Measurements from ENCODE around the gene MAP7D2.

MAP7D2 gene

GRCh38 chrX:20038966-20039365 is 77.7 kb downstream of the MAP7D2 start:
- DNase-seq (ENCODE audit: low spot score), result no peak

DNA sequence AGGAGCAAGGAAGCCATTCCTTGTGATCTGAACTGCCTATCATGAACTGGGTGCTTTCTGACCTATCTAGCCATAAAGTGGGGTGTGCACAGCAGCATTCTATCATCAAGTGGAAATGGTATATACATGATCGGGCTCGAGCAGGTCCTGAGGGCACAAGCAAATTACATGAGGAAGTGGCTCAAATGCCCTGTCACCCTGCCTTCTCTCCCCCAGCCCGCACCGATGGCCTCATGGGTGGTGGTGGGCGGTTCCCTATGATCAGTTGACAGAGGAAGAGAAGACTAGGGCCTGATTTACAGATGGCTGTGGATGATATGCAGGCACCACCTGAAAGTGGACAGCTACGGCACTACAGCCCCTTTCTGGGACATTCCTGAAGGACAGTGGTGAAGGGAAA is 79.5 kb downstream of the MAP7D2 start:
- no peak for DNase-seq (ENCODE audit: low spot score)

DNA sequence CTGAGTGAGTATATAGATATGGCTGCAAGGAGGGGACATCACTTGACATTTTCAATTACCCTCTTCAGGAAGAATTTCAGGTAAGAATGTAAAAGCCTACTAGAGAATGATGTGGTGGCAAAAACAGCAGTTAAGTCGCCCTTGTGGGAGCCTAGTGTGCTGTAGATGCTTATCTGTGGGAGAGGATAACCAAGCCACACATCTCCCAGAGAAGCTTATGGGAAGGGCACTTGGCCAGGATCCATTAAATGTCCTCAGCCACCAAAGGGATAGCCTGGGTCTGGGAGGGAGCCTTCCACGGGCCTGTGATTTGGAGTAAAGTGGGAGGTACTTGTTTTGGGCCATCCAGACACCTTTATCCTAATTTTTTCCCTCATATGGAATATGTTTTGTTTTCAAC is 84.5 kb downstream of the MAP7D2 start:
- DNase-seq (ENCODE audit: low spot score), result peak; percentile 1

DNA sequence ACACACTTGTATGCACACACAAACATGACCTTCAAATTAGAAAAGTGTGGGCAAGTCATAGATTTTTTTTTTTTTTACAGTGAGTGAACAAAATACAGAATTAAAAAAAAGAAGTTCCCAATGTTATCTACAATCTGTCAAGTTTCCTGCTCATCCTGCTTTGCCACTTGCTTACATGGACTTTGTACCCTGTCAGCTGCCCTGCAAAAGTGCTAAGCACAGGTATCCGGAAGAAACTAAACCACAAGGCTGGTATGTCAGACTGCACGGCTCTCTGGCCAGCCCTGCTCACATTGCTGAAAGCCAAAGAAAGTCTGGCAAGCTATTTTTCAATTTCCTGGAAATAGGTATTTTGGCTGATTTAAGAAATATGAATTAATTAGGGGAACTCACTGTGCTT is 87.0 kb downstream of the MAP7D2 start:
- DNase-seq (ENCODE audit: low spot score), result peak; percentile 65

- DNase-seq (ENCODE audit: low spot score), result no peak
These were observed 88.1 kb downstream of the MAP7D2 start for GRCh38 chrX:20028588-20028987.

- DNase-seq (ENCODE audit: low spot score), result peak; percentile 28
These were observed 90.4 kb downstream of the MAP7D2 start for GRCh38 chrX:20026278-20026677.

DNA sequence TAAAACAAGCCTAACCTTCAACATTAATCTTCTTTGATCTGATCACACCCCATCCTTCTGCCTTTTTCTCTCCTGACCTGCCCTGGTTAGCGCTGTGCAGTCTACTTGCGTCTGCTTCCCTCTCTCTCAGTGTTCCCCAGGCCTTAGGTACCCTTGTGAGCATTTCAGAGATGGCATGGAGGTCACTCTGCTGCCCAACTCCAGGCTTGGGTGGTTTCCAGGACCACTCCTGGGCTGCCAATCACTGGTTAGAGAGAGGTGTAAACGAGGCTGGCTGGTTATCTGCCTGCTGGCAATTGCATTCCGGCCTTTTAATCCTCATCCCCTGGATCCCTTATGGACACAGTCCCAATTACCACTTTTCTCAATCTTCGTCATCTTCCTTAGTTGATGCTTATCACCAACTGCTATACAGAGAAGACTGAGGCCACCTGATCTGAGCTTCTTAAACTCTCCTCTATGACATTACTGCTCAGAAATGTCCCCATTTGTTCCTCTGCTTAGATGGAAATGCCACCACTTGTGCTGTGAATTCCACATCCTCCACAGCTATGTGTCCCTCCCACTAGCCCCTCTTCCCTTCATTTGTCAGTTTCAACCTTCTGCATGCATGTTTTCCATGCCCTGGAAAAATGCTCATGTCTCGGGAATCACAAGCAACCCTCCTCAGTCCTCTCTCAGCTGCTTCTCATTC is 96.9 kb downstream of the MAP7D2 start:
- no peak for DNase-seq (ENCODE audit: low spot score)

DNA sequence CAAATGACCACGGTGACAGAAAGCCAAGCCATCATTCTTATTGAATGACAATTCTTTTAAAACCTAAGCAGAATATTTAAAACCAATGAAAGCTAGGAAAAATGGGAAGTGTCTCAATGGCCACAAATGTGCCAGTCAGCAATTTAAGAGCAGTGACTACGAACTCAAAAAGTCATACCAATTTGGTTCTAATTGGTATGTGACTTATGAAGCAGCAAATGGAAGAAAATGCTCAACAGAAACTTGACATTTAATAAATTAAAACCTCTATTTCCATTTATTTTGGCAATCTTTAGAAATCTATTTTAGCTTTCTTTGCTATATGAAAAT is 100.1 kb downstream of the MAP7D2 start:
- DNase-seq (ENCODE audit: low spot score), result no peak

- no peak for DNase-seq (ENCODE audit: low spot score)
These were observed 100.6 kb downstream of the MAP7D2 start for GRCh38 chrX:20015945-20016615.

- DNase-seq (ENCODE audit: low spot score), result no peak
These were observed 101.3 kb downstream of the MAP7D2 start for GRCh38 chrX:20015422-20015821.

- DNase-seq (ENCODE audit: low spot score), result no peak
These were observed 105.1 kb downstream of the MAP7D2 start for GRCh38 chrX:20011608-20012007.

DNA sequence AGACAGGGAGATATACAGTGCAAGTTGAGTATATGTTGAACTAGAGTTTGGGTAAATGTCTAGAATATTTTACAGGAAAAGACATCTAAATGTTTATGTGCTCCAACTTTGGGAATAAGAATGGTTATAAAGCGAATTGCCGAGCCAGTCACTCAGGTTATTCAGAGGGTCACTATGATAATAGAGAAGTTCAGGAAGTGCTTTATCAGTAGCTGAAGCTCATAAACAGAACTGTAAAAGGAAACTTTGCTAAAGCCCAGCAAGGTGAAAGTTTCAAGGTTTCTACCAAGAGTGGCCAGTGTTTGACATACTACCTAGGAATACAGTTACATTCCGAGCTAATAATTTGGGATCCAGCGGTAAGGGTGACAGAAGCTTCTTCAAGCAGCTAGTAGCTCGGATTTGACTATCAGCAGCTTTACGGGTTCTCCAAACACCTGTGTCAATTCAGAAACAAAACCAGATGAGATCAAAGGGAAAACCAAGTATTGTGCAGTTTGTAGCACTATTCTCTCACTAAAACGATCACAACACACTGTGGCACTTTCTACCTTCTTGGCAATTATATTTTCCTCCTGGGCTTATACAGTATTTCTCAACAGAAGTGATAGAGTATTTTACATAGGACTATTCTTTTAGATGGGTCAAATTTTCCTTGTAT is 108.6 kb downstream of the MAP7D2 start:
- no peak for DNase-seq (ENCODE audit: low spot score)

DNA sequence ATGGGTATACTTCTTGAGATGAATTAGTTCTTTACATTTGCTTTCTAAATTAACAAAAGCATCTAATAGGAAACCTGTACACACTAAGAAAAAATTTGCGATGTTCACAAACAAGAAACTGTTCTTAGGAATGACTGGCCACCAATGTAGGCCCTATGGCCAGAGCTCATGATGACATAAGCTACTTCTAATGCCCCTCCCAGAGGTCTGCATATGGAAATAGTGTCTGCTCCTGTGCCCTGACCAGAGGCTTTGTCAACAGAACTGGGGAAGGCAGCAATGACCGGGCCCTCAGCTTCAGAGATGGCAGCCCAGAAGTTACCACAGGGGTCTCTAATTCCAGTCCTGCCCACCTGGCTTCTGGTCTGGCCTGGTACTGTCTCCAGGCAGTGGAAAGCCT is 110.8 kb downstream of the MAP7D2 start:
- DNase-seq (ENCODE audit: low spot score), result no peak

DNA sequence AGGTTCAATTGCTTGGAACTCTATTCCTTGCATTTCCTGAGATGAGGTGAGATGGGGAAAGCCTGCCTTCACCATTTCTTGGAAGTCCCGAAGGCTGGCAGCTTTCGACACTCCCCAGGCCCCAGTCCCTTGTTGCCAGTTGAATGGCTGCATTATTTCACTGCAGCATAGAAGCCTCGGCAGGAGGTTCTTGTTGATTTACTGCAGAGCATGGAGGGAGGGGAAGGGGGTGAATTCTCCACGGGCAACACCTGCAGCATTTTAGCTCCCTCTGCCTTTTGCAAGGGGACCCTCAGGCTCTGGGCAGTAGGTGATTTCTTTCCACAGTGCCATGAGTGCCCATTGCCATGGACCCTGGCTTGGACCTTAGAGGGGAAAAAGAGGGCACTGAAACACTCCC is 115.1 kb downstream of the MAP7D2 start:
- DNase-seq (ENCODE audit: low spot score), result no peak

DNA sequence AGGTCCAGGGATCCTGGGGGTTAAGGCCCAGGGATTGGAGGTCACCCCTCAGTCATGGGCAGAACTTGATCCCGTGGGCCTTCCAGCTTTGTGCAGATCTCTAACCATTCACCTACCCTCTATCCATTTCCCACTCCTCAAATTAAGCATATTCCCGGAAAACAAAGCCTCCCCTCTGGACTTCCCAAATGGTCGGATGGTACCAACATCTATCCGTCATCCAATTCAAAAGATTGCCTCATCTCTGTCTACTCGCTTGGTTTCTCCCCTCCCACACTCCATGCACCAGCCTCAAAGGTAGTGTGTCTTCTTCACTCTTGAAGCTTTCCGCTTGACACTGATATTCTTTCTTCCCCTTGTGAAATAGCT is 125.4 kb downstream of the MAP7D2 start:
- no peak for DNase-seq (ENCODE audit: low spot score)

- DNase-seq (ENCODE audit: low spot score), result peak; percentile 84
These were observed 126.0 kb downstream of the MAP7D2 start, which contains the start of gene BCLAF3 for GRCh38 chrX:19990556-19991349. Gene BCLAF3, minus strand, starts transcription at chrX:19991061. Its CDS starts 20,797 bp downstream, at chrX:19970264.

- DNase-seq (ENCODE audit: low spot score), result no peak
These were observed 126.6 kb downstream of the MAP7D2 start for GRCh38 chrX:19990151-19990555.

DNA sequence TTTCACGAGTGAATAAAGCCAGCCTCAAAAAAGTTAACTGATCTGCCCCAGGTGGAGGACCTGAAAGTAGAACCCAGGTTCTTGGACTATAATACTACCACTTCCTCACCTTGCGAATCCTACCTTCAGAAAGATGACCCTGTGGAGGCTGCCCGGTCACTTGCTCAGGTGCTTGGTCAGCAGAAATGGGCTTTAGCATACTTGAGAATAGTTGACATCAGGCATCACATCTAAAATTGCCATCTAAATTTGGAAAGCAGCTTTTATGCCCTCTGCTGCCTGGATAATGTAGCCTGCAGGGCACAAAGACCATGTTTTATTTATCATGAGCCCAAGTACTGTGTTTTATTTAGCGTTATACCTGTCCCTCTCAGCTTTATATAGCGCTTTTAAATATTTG is 128.9 kb downstream of the MAP7D2 start:
- no peak for DNase-seq (ENCODE audit: low spot score)

- no peak for DNase-seq (ENCODE audit: low spot score)
These were observed 130.2 kb downstream of the MAP7D2 start for GRCh38 chrX:19986531-19986930.

GRCh38 chrX:19981947-19982346 is 134.8 kb downstream of the MAP7D2 start:
- DNase-seq (ENCODE audit: low spot score), result no peak

GRCh38 chrX:19975845-19976244 is 140.9 kb downstream of the MAP7D2 start:
- no peak for DNase-seq (ENCODE audit: low spot score)

DNA sequence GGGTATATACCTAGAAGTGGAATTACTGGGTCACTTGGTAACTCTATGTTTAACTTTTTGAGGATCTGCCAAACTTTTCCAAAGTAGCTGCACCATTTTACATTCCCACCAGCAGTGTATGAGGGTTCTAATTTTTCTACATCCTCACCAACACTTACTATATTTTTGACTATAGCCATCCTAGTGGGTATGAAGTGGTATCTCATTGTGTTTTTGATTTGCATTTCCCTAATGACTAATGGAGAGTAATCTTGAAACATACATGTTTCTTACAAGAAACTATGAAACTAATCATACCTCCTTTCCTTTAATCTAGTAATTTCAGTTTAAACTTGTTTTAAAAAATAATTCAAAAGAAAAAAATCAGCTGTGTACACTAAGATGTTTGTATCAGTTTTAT is 143.7 kb downstream of the MAP7D2 start:
- no peak for DNase-seq (ENCODE audit: low spot score)

DNA sequence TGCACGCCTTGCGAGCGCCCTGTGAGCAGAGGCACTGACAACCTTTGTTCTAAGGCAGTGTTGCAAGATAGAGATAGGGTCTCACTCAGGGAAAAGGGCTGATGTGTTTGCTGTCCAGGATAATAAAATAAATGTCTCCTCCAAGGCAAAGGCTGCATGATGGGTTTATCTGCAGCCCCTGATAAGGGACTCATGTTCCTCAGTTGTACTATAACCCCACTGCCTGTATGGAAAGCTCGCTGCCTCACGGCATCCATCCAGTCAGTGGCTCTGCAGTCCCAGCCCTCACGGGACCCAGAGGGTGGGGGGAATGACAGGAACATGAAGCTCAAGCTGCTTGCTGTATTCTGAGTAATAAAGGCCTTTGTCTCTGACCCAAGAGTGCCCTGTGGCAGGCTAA is 148.4 kb downstream of the MAP7D2 start:
- no peak for DNase-seq (ENCODE audit: low spot score)

Measured in LoVo (cell line).